Cerebellar cortex (tissue), 1 donor: ENCODE measurements around the gene PLA2R1.
A peak's percentile ranks its signal among the peaks of the same experiment; 100 is the strongest.

Experiments used
- DNase-seq: peaks from one replicate; pipeline ENCODE4 v3.0.0-alpha.2; 2015; ENCODE audit warnings: low spot score

The PLA2R1 gene

GRCh38 chr2:160062292-160063005 lies at the start of gene PLA2R1:
Gene PLA2R1 (minus strand): TSS chr2:160062615. CDS start chr2:160062403, 212 bp downstream.
- peak; percentile 72 for DNase-seq

GRCh38 chr2:160110674-160111239 lies 48.3 kb upstream of the PLA2R1 start:
- no peak for DNase-seq

- DNase-seq, result peak; percentile 50
Measured at GRCh38 chr2:160109939-160110673, 47.7 kb upstream of the PLA2R1 start.

GRCh38 chr2:160109243-160109642 lies 46.8 kb upstream of the PLA2R1 start:
- no peak for DNase-seq

GRCh38 chr2:160108646-160109045 lies 46.2 kb upstream of the PLA2R1 start:
- no peak for DNase-seq

- no peak for DNase-seq
Measured at GRCh38 chr2:160105366-160105765, 43.0 kb upstream of the PLA2R1 start.

GRCh38 chr2:160104115-160104514 lies 41.7 kb upstream of the PLA2R1 start:
- no peak for DNase-seq

- no peak for DNase-seq
Measured at GRCh38 chr2:160097326-160097725, 34.9 kb upstream of the PLA2R1 start.

GRCh38 chr2:160096409-160096808 lies 34.0 kb upstream of the PLA2R1 start:
- DNase-seq, result no peak

- no peak for DNase-seq
Measured at GRCh38 chr2:160092445-160092844, 30.0 kb upstream of the PLA2R1 start.

GRCh38 chr2:160091381-160091780 lies 29.0 kb upstream of the PLA2R1 start:
- DNase-seq, result no peak

GRCh38 chr2:160087854-160088745 lies 25.7 kb upstream of the PLA2R1 start:
- DNase-seq, result peak; percentile 5

- DNase-seq, result no peak
Measured at GRCh38 chr2:160085662-160086061, 23.2 kb upstream of the PLA2R1 start.

- DNase-seq, result no peak
Measured at GRCh38 chr2:160077912-160078810, 15.7 kb upstream of the PLA2R1 start.

GRCh38 chr2:160076914-160077313 lies 14.5 kb upstream of the PLA2R1 start:
- no peak for DNase-seq

- DNase-seq, result no peak
Measured at GRCh38 chr2:160076241-160076640, 13.8 kb upstream of the PLA2R1 start.

GRCh38 chr2:160075171-160075570 lies 12.8 kb upstream of the PLA2R1 start:
- no peak for DNase-seq

- no peak for DNase-seq
Measured at GRCh38 chr2:160073284-160073888, 11.0 kb upstream of the PLA2R1 start.

GRCh38 chr2:160068906-160069305 lies 6.5 kb upstream of the PLA2R1 start:
- DNase-seq, result no peak

- DNase-seq, result peak; percentile 78
Measured at GRCh38 chr2:160064916-160065315, 2.5 kb upstream of the PLA2R1 start.
